ENCODE measurements around the gene ALDOB.

Gene ALDOB

GRCh38 chr9:101443364-101443771 lies 7.8 kb upstream of the ALDOB start:
- no peak for TF ChIP-seq CTCF (IDR thresholded peaks at IDR 0.05; ENCODE audit: control insufficient read depth, insufficient read depth, low read depth, low read length, missing control alignments)
- no peak for DNase-seq (ENCODE audit: low read depth)
- H3K4me3 ChIP-seq (ENCODE audit: control insufficient read depth, low read depth, low read length), result no peak overlapping the region

- DNase-seq (ENCODE audit: low read depth), result no peak
- TF ChIP-seq CTCF (IDR thresholded peaks at IDR 0.05; ENCODE audit: control insufficient read depth, insufficient read depth, low read depth, low read length, missing control alignments), result no peak
- no peak overlapping the region for H3K4me3 ChIP-seq (ENCODE audit: control insufficient read depth, low read depth, low read length)
Measured at GRCh38 chr9:101442736-101443135, 7.2 kb upstream of the ALDOB start.

- DNase-seq (ENCODE audit: low read depth), result no peak
- TF ChIP-seq CTCF (IDR thresholded peaks at IDR 0.05; ENCODE audit: control insufficient read depth, insufficient read depth, low read depth, low read length, missing control alignments), result no peak
- no peak overlapping the region for H3K4me3 ChIP-seq (ENCODE audit: control insufficient read depth, low read depth, low read length)
Measured at GRCh38 chr9:101442318-101442717, 6.7 kb upstream of the ALDOB start.

- DNase-seq (ENCODE audit: low read depth), result no peak
- no peak for TF ChIP-seq CTCF (IDR thresholded peaks at IDR 0.05; ENCODE audit: control insufficient read depth, insufficient read depth, low read depth, low read length, missing control alignments)
- no peak overlapping the region for H3K4me3 ChIP-seq (ENCODE audit: control insufficient read depth, low read depth, low read length)
Measured at GRCh38 chr9:101440714-101441230, 5.2 kb upstream of the ALDOB start.

- H3K4me3 ChIP-seq (ENCODE audit: control insufficient read depth, low read depth, low read length), result no peak overlapping the region
- no peak for TF ChIP-seq CTCF (IDR thresholded peaks at IDR 0.05; ENCODE audit: control insufficient read depth, insufficient read depth, low read depth, low read length, missing control alignments)
- DNase-seq (ENCODE audit: low read depth), result no peak
Measured at GRCh38 chr9:101438523-101438922, 2.9 kb upstream of the ALDOB start.

GRCh38 chr9:101437806-101438232 lies 2.2 kb upstream of the ALDOB start:
- no peak for TF ChIP-seq CTCF (IDR thresholded peaks at IDR 0.05; ENCODE audit: control insufficient read depth, insufficient read depth, low read depth, low read length, missing control alignments)
- no peak for DNase-seq (ENCODE audit: low read depth)
- H3K4me3 ChIP-seq (ENCODE audit: control insufficient read depth, low read depth, low read length), result no peak overlapping the region

- H3K4me3 ChIP-seq (ENCODE audit: control insufficient read depth, low read depth, low read length), result no peak overlapping the region
- TF ChIP-seq CTCF (IDR thresholded peaks at IDR 0.05; ENCODE audit: control insufficient read depth, insufficient read depth, low read depth, low read length, missing control alignments), result no peak
- DNase-seq (ENCODE audit: low read depth), result no peak
Measured at GRCh38 chr9:101434998-101435397, 576 bp downstream of the ALDOB start.
